RWPE2 (cell line): ENCODE data around the gene FCHSD2.

Experiments
- ATAC-seq: fragments of 200-7000 bp; cut with Tn5 transposase; 3 replicates; pipeline ENCODE4 v1.9.1; 2021; ENCODE audit warnings: low read depth
- DNase-seq: peaks from one replicate; pipeline ENCODE4 v3.0.0-alpha.2; 2020; ENCODE audit warnings: low spot score
- H3K27ac ChIP-seq: fragments of 450-650 bp; 2 replicates; pipeline ENCODE4 v1.5.1; 2017; ENCODE audit warnings: mild to moderate bottlenecking; ENCODE audit not compliant: poor library complexity, severe bottlenecking
- H3K27me3 ChIP-seq: fragments of 250-450 bp; sonication (Bioruptor Pico); 2 replicates; pipeline ENCODE4 v1.5.1; 2021; ENCODE audit warnings: mild to moderate bottlenecking, moderate library complexity; ENCODE audit not compliant: insufficient read depth, poor library complexity, severe bottlenecking
- H3K36me3 ChIP-seq: fragments of 250-450 bp; sonication (Bioruptor Pico); 2 replicates; pipeline ENCODE4 v1.5.1; 2020; ENCODE audit warnings: low read depth, mild to moderate bottlenecking, moderate library complexity
- H3K4me1 ChIP-seq: fragments of 250-450 bp; sonication (Bioruptor Pico); 2 replicates; pipeline ENCODE4 v1.5.1; 2021; ENCODE audit warnings: mild to moderate bottlenecking, moderate library complexity; ENCODE audit not compliant: insufficient read depth, poor library complexity, severe bottlenecking
- H3K4me3 ChIP-seq: fragments of 250-450 bp; sonication (Bioruptor Pico); 2 replicates; pipeline ENCODE4 v1.5.1; 2021; ENCODE audit warnings: mild to moderate bottlenecking, moderate library complexity; ENCODE audit not compliant: severe bottlenecking
- H3K9me3 ChIP-seq: fragments of 250-450 bp; sonication (Bioruptor Pico); 2 replicates; pipeline ENCODE4 v1.5.1; 2021; ENCODE audit warnings: mild to moderate bottlenecking, moderate library complexity; ENCODE audit not compliant: severe bottlenecking
- TF ChIP-seq, protein P1 (sequence below): fragments of 450-650 bp; IDR thresholded peaks from one replicate; pipeline ENCODE4 v1.5.1; 2017; ENCODE audit warnings: mild to moderate bottlenecking, moderate library complexity; ENCODE audit not compliant: poor library complexity, severe bottlenecking

FCHSD2 gene

DNA sequence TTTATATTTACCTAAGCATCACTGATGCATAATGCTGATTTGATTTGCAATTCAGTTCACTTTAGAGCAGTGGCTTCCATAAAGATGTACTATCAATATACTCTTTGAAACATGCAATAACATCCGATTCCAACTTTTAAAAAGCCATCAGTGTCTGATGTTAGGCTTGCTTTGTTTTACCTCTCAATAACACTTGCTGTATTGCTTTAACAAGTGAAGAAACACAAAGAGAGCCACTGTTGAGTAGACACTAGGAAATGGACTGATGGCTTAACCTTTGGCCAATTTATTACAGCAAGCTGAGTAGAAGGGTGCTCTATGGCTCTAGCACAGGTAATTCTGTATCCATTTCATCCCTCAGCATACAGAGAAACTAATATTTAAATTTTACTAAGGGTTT is 122.1 kb downstream of the FCHSD2 start:
- ATAC-seq = no peak
- Histone ChIP-seq H3K4me3 (no peak overlapping the region), H3K4me1 (no peaks in the 10 kb centered on the region), H3K36me3 (no peaks in the 10 kb centered on the region), H3K27ac (no peak overlapping the region), H3K9me3 (peaks cover 1% of the 10 kb centered on the region), H3K27me3 (no peaks in the 10 kb centered on the region)
- TF ChIP-seq, protein P1, sequence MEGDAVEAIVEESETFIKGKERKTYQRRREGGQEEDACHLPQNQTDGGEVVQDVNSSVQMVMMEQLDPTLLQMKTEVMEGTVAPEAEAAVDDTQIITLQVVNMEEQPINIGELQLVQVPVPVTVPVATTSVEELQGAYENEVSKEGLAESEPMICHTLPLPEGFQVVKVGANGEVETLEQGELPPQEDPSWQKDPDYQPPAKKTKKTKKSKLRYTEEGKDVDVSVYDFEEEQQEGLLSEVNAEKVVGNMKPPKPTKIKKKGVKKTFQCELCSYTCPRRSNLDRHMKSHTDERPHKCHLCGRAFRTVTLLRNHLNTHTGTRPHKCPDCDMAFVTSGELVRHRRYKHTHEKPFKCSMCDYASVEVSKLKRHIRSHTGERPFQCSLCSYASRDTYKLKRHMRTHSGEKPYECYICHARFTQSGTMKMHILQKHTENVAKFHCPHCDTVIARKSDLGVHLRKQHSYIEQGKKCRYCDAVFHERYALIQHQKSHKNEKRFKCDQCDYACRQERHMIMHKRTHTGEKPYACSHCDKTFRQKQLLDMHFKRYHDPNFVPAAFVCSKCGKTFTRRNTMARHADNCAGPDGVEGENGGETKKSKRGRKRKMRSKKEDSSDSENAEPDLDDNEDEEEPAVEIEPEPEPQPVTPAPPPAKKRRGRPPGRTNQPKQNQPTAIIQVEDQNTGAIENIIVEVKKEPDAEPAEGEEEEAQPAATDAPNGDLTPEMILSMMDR = no peak
- DNase-seq = no peak

DNA sequence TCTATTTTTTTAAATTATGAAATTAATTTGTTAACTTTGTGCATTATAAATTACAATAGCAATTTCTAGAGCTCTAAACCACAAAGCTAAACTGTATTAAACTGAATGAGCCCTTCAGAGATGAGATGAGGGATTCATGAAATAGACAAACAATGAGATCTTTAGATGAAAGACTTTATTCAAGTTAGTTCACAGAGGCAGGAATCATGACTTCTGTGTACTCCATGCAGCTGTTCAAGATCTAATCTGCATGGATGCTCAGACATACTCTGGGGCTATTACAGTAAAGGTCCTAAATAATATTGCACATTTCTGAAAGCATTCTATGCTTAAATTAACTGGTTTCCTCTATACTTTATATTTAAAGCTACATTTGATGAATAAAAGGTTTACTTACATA is 122.7 kb downstream of the FCHSD2 start:
- no peaks in the 10 kb centered on the region for H3K4me1 ChIP-seq
- TF ChIP-seq, protein P1 = no peak
- no peaks in the 10 kb centered on the region for H3K9me3 ChIP-seq
- H3K4me3 ChIP-seq = no peak overlapping the region
- DNase-seq (no peak), ATAC-seq (no peak)
- H3K27me3 ChIP-seq = no peaks in the 10 kb centered on the region
- no peaks in the 10 kb centered on the region for H3K36me3 ChIP-seq
- H3K27ac ChIP-seq = no peak overlapping the region

DNA sequence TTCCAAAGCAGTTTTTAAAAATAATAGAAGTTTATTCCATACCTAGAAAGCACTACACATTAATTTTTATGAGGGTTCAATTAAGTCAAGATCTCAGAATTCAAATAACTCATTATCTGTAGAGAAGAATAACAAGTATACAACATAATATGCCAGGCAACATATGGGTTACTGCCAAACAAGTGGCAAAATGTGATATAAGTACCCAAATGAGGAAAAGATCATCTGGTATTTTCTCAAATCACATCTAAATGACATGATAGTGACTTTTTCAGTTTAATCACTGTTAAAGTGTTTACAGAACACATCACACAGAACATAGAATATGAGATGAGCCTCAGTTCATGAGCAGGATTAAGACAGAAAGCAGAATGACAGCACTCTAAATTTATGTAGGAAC is 123.3 kb downstream of the FCHSD2 start:
- TF ChIP-seq, protein P1 = no peak
- DNase-seq (no peak), ATAC-seq (no peak)
- Histone ChIP-seq H3K27me3 (no peaks in the 10 kb centered on the region), H3K27ac (no peak overlapping the region), H3K4me1 (no peaks in the 10 kb centered on the region), H3K9me3 (no peaks in the 10 kb centered on the region), H3K4me3 (no peak overlapping the region), H3K36me3 (no peaks in the 10 kb centered on the region)

DNA sequence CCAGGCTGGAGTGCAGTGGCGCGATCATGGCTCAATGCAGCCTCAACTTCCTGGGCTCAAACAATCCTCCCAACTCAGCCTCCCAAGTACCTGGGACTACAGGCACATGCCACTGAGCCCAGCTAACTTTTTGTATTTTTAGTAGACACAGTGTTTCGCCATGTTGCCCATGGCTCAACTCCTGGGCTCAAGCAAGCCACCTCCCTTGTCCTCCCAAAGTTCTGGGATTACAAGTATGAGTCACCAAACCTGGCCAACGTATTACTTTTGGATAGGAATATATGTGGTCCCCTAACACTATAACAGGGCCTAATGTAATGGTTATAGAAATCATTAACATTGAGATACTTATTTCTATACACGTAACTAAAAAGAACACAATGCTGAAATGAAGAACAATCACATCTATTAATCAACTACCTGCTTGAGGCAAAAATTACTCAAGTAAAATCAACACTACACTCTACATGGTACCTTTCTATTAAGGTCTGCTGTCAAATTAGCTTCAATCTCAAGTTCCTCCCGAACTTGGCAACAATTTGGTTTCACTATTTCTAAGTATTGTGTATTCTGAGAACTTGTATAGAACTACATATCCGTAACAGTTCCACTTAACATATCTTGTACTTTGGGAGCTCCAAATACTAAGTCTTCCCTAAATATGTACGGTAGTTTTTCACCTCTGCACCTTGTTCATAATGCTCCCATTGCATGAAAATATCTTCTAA is 124.9 kb downstream of the FCHSD2 start:
- TF ChIP-seq, protein P1 = no peak
- H3K27ac ChIP-seq = no peak overlapping the region
- no peaks in the 10 kb centered on the region for H3K9me3 ChIP-seq
- DNase-seq (no peak), ATAC-seq (no peak)
- H3K4me1 ChIP-seq = no peaks in the 10 kb centered on the region
- H3K27me3 ChIP-seq = no peaks in the 10 kb centered on the region
- no peak overlapping the region for H3K4me3 ChIP-seq
- no peaks in the 10 kb centered on the region for H3K36me3 ChIP-seq

DNA sequence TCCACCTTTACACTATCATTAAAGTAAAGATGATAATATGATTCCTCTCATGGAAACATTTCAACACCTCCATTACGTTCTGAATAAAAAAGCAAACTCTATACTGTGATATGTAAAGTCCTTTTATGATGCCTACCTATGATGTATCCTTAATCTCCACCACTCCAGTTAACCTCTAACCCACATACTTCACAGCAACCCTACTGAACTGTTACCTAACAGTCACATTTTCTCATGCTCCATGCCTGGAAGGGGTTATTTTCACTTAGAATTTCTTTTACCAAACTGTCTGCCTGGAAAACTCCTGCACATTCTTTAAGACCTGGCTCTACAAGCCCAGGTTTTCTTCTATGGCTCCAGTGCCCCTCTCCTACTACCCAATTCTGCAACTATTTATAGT is 129.1 kb downstream of the FCHSD2 start:
- H3K27ac ChIP-seq = no peak overlapping the region
- H3K9me3 ChIP-seq = no peaks in the 10 kb centered on the region
- no peaks in the 10 kb centered on the region for H3K27me3 ChIP-seq
- TF ChIP-seq, protein P1 = no peak
- ATAC-seq (no peak), DNase-seq (no peak)
- H3K4me1 ChIP-seq = no peaks in the 10 kb centered on the region
- H3K4me3 ChIP-seq = no peak overlapping the region
- H3K36me3 ChIP-seq = no peaks in the 10 kb centered on the region
